Mesodermal cell (in vitro differentiated cells): ENCODE measurements around the gene RNF145.

Experiments used
- H3K27ac ChIP-seq: 2 replicates; pipeline ENCODE4 v1.7.0; 2013; ENCODE audit warnings: mild to moderate bottlenecking, low read depth, low read length, moderate library complexity; ENCODE audit not compliant: severe bottlenecking
- H3K36me3 ChIP-seq: 2 replicates; pipeline ENCODE4 v1.7.1; 2013; ENCODE audit warnings: mild to moderate bottlenecking, low read length, moderate library complexity; ENCODE audit not compliant: control insufficient read depth, insufficient read depth
- H3K4me1 ChIP-seq: one replicate; pipeline ENCODE4 v1.7.1; 2013; ENCODE audit warnings: mild to moderate bottlenecking, low read length; ENCODE audit not compliant: insufficient read depth, control insufficient read depth, poor library complexity, severe bottlenecking
- H3K4me3 ChIP-seq: 2 replicates; pipeline ENCODE4 v1.7.0; 2013; ENCODE audit warnings: low read length, control low read depth, mild to moderate bottlenecking; ENCODE audit not compliant: insufficient read depth, poor library complexity, severe bottlenecking; ENCODE audit errors: extremely low read depth
- H3K9me3 ChIP-seq: 2 replicates; pipeline ENCODE4 v1.7.1; 2013; ENCODE audit warnings: mild to moderate bottlenecking, low read length, moderate library complexity; ENCODE audit not compliant: control insufficient read depth
- WGBS, 2 experiments: methylation state at CpG; one replicate each; pipeline ENCODE4 v1.1.5; 2013; ENCODE audit warnings: missing lambda C conversion rate in 2 of 2; ENCODE audit not compliant: insufficient coverage in 2 of 2; 5-methylcytosine and 5-hydroxymethylcytosine counted together

RNF145 gene

DNA sequence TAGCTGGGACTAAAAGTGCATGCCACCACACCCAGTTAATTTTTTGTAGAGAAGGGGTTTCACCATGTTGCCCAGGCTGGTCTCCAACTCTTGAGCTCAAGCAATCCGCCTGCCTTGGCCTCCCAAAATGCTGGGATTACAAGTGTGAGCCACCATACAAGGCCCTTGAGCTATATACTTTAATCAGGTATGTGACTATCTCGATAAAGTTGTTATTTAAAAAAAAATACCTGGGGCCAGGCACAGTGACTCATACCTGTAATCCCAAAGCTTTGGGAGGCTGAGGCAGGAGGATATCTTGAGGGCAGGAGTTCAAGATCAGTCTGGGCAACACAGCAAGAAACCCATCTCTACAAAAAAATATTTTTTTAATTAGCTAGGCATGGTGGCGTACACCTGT lies 19.2 kb downstream of the RNF145 start:
- no peak overlapping the region for H3K4me3 ChIP-seq
- WGBS, 2 experiments: 82% methylated on average over 2 of the region's 3 CpGs; no CpG with 5 or more reads in 1 of the 2 experiments
- peaks cover 67% of the 10 kb centered on the region for H3K36me3 ChIP-seq
- H3K9me3 ChIP-seq: no peaks in the 10 kb centered on the region
- H3K4me1 ChIP-seq: peaks cover 9% of the 10 kb centered on the region
- H3K27ac ChIP-seq: no peak overlapping the region

DNA sequence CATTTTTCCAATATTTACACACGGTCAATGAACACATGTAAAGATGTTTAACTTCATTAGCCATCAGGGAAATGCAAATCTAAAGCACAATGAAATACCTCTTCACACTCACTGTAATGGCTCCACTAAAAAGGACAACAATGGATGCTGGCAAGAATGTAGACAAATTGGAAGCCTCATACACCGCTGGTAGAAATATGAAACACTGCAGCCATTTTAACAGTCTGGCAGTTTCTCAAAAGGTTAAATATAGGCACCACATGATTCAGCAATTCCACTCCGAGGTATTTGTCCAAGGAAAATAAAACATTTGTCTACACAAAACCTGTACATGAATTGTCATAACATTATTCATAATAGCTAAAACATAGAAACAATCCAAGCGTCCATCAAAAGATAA lies 20.0 kb downstream of the RNF145 start:
- Histone ChIP-seq H3K36me3 (peaks cover 58% of the 10 kb centered on the region), H3K4me1 (peaks cover 12% of the 10 kb centered on the region), H3K4me3 (no peak overlapping the region), H3K27ac (no peak overlapping the region), H3K9me3 (no peaks in the 10 kb centered on the region)
- WGBS, 2 experiments: 92 to 94% methylated on average over 2 to 3 of the region's 4 CpGs

DNA sequence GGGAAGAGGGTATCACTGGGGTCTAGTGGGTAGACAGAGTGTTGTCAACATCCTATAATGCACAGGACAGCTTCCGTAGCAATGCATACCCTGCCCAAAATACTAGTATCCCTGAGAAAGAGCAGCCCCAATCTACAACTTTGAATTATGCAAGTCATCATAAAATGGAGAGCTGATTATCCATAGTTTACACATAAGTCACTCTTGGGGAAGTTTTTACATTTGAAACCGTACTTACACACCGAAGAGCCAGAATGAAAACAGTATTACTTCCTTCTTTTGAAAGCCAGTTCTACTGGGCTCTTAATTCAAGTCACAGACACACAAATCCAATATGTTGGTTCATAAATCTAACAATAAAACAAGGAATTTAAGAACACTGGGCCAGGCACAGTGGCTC lies 21.6 kb downstream of the RNF145 start:
- Histone ChIP-seq H3K27ac (no peak overlapping the region), H3K4me1 (peaks cover 28% of the 10 kb centered on the region), H3K9me3 (no peaks in the 10 kb centered on the region), H3K36me3 (peaks cover 47% of the 10 kb centered on the region), H3K4me3 (no peak overlapping the region)
- WGBS, 2 experiments: 92% methylated on average over 2 of the region's 3 CpGs; no CpG with 5 or more reads in 1 of the 2 experiments

DNA sequence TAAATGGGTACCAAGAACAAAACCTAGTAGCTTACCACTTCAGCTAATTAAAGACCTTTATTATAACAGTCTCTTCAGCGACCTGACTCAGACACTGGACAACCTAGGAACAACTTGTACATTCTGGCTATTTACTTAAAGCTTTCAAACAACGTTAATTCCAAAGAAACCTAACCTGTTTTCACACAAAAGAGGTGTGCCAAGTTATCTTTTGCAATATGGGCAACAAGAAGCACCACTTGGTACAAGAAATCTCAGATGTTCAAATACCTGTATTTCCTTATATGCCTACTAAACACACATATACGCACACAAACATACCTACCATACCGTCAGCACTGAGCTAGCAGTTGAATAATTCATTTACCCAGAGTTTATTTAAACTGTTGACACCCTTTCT lies 23.0 kb downstream of the RNF145 start:
- H3K27ac ChIP-seq: no peak overlapping the region
- 89 to 100% methylated on average over 2 to 4 of the region's 4 CpGs for WGBS, 2 experiments
- H3K4me1 ChIP-seq: peaks cover 39% of the 10 kb centered on the region
- H3K9me3 ChIP-seq: no peaks in the 10 kb centered on the region
- H3K36me3 ChIP-seq: peaks cover 38% of the 10 kb centered on the region
- H3K4me3 ChIP-seq: no peak overlapping the region

DNA sequence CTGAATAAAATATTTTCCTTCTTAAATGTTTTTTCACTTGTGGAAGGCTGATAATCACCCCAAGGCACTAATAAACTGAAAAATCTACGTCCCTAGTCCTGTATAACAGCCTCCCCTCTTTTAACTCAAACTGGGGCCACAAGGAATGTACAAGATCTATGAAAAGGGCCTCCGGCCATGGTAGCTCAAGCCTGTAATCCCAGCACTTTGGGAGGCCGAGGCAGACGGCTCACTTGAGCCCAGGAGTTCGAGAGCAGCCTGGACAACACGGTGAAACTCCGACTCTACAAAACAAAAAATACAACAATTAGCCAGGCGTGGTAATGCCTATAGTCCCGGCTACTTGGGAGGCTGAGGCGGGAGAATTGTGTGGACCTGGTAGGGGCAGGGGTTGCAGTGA lies 23.6 kb downstream of the RNF145 start:
- Histone ChIP-seq H3K9me3 (no peaks in the 10 kb centered on the region), H3K27ac (peak overlapping the region; percentile 56), H3K4me1 (peaks cover 44% of the 10 kb centered on the region), H3K4me3 (no peak overlapping the region), H3K36me3 (peaks cover 38% of the 10 kb centered on the region)
- WGBS, 2 experiments: 73 to 90% methylated on average over 5 to 7 of the region's 10 CpGs

DNA sequence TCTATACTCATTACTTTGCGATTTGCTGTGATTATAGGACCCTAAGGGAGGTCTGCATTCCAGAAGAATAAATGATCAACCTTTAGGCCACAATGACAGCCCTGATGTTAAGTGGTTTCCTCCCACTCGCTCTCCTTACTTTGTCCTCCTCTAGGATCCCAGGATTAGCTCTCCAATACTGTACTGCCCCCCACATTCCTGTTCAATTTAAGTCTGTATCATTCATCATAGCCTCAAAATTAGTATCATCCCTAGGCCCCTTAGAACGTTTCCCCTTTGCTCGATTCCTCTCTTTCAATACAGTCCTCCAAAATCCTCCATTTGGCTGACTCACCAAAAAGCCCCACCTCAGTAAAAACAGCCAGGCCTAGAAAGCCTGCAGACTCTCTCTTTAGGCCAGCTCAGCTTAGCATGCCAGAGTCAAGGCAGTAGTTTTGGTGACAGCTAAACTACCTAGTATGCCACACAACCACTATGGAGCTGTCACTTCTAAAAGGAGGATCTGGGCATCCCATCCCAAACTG lies 24.4 kb downstream of the RNF145 start:
- Histone ChIP-seq H3K27ac (peak overlapping the region; percentile 58), H3K36me3 (peaks cover 35% of the 10 kb centered on the region), H3K4me3 (no peak overlapping the region), H3K4me1 (peaks cover 53% of the 10 kb centered on the region), H3K9me3 (no peaks in the 10 kb centered on the region)
- WGBS, 2 experiments: 63% methylated on average over 2 to 3 of the region's 4 CpGs

DNA sequence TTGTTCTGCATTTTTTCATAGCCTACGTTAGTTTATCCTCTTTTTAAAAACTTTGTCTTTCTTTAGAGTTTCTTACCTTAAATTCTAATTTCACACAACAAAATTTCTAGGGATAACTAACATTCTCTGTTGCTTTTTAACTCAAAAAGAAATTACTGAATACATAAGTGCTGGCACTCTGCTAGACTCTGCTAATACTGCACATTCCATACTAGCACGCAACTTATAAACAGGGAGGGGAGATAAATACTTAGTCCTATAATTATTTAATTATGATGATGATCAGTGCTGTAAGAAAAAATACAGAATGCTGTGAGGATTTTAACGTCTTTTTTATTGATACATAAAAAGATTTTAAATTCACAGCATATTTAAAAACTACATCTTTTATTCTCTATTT lies 25.1 kb downstream of the RNF145 start:
- no peaks in the 10 kb centered on the region for H3K9me3 ChIP-seq
- peaks cover 58% of the 10 kb centered on the region for H3K4me1 ChIP-seq
- WGBS, 2 experiments: 90% methylated on average over 2 of the region's 3 CpGs; no CpG with 5 or more reads in 1 of the 2 experiments
- H3K27ac ChIP-seq: no peak overlapping the region
- H3K36me3 ChIP-seq: peaks cover 31% of the 10 kb centered on the region
- no peak overlapping the region for H3K4me3 ChIP-seq

DNA sequence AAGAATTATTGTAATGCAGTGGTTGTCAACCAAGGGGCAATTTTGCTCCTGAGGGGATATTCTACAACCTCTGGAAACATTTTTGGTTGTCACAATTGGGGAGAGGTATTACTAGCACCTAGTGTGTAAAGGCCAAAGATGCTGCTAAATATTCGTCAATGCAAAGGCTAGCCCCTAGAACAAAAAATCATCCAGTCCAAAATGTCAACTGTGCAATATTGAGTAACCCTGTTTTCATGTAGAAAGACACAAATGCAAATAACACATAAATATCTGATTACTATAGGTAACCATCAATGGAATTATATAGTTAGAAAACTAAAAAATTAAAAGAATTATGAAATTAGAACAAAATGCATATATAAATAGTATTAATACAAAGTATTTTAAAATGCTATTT lies 26.1 kb downstream of the RNF145 start:
- no CpG with 5 or more reads among the region's 1 CpG for WGBS, 2 experiments
- H3K4me1 ChIP-seq: peaks cover 65% of the 10 kb centered on the region
- H3K36me3 ChIP-seq: peaks cover 27% of the 10 kb centered on the region
- no peaks in the 10 kb centered on the region for H3K9me3 ChIP-seq
- H3K4me3 ChIP-seq: no peak overlapping the region
- H3K27ac ChIP-seq: no peak overlapping the region

DNA sequence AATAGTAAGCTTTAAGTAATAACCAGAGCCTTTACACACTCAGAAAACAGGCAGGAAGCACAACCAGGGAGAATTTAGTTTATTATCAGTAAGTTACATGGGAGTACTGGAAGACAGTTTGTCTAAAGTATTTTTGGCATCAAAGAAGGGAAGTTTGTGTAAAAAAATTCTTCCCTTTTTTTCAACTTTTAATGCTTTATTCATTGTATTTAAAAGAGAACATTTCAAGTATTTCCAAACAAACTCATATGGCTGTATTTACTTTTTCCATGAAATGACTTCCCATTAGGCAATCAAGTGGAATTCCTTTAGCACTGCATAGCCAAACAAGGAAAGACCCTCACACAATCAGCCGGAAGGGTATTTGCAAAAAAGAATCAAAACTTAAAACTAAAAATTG lies 26.7 kb downstream of the RNF145 start:
- peaks cover 66% of the 10 kb centered on the region for H3K4me1 ChIP-seq
- peaks cover 22% of the 10 kb centered on the region for H3K36me3 ChIP-seq
- H3K27ac ChIP-seq: no peak overlapping the region
- H3K4me3 ChIP-seq: no peak overlapping the region
- no peaks in the 10 kb centered on the region for H3K9me3 ChIP-seq
- WGBS, 2 experiments: no CpG with 5 or more reads among the region's 1 CpG

DNA sequence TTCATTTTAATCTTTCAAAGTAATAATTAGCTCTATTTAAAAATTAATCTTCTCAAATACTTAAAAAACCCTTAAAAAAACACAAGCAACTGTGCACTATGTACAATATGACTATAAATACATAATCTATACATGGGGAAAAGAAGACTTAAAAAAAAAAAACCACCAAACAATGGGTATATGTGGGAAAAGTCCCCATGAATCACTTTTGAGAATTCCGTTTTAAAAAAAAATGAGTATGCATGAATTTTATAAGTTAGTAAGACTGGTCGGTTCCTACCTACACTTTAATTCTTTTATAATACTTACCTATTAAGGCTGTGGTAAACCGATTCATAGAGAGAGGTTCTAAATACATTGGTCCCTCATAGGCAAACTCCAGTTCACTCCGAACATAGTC lies 27.7 kb downstream of the RNF145 start:
- Histone ChIP-seq H3K4me3 (no peak overlapping the region), H3K36me3 (peaks cover 18% of the 10 kb centered on the region), H3K27ac (no peak overlapping the region), H3K9me3 (no peaks in the 10 kb centered on the region), H3K4me1 (peaks cover 66% of the 10 kb centered on the region)
- WGBS, 2 experiments: no CpG with 5 or more reads among the region's 4 CpGs

DNA sequence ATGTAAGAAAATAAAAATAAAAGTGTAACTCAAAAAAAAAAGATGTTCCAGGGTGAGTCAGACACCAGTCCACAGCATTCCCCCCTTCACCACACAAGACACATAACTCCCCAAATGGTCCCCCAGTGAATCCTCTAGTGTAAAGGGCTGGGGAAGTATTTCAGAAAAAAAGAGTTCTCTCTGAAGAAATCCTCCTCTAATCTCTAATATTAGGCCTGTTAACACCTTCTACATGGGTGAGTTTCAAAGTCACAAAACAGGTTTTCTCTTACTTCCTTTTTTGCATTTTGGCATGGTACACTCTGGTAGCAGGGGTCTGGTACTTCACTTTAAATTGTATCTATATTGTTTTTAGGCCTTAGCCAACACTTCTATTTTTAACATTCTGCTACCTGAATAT lies 28.2 kb downstream of the RNF145 start:
- H3K27ac ChIP-seq: no peak overlapping the region
- H3K4me1 ChIP-seq: peaks cover 67% of the 10 kb centered on the region
- no peak overlapping the region for H3K4me3 ChIP-seq
- H3K36me3 ChIP-seq: peaks cover 14% of the 10 kb centered on the region
- no peaks in the 10 kb centered on the region for H3K9me3 ChIP-seq
